HG02970 (cell line): ENCODE data around the gene ITGA11.

Experiments used
- ATAC-seq: cut with Tn5 transposase; IDR thresholded peaks from one replicate; pipeline ENCODE4 v1.9.1; 2021; ENCODE audit warnings: mild to moderate bottlenecking, moderate library complexity, moderate number of reproducible peaks; ENCODE audit not compliant: unreplicated experiment, low FRiP score

Gene ITGA11

GRCh38 chr15:68364028-68364659 is 67.8 kb downstream of the ITGA11 start:
- ATAC-seq, result no peak

GRCh38 chr15:68363353-68363752 is 68.6 kb downstream of the ITGA11 start:
- no peak for ATAC-seq

DNA sequence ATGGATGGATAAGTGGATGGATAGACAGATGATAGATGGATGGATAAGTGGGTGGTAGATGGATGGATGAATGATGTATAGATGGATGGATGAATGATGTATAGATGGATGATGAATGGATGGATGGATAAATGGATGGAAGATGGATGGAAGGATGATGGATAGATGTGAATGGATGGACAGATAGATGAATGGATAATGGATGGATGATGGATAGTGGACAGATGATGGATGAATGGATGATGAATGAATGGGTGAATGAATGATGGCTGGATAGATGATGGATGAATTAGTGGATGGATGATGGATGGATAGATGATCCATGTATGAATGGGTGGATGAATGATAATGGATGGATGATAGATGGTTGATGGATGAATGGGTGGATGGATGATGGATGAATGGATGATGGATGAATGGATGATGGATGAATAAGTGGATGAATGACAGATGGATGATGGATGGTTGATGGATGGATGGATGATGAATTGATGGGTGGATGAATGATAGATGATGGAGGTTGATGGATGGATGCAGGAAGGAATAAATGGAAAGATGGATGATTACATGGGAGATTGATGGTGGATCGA is 69.3 kb downstream of the ITGA11 start:
- ATAC-seq, result no peak

GRCh38 chr15:68360721-68361120 is 71.2 kb downstream of the ITGA11 start:
- ATAC-seq, result no peak

DNA sequence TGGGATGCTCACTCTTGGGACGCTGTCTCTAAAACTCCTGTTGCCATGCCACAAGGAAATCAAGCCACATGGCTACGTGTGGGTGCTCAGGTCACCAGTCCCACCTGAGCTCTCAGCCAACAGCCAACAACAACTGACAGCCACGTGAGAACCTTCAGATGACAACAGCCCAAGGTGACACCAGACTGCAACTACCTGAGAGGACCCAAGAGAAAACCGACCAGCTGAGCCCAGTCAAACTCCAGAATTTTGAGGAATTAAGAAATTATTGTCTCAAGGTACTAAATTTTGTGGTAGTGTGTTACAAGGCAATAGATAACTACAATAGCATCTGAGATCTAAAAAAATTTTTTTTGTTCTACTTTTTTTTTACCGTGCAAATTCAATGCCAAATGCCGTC is 75.2 kb downstream of the ITGA11 start:
- ATAC-seq, result no peak

DNA sequence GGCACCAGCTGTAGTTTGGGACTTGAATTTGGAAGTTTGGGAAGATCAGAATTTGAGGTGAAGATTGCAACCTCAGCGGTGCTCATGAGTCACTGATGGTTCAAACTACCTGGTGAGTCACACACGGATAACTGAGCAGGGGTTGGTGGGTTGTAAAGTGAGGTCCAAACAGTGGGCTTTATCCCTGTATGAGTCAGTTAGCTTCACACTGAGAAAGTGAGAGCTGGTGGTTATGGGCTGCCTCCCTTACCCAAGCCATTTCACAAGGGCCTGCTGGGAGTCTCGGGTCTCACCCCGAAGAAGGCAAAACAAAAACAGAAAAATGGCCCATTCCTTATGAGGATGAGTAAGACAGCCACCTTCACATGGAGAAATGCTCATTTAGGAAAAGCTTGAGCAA is 77.0 kb downstream of the ITGA11 start:
- ATAC-seq, result no peak

- ATAC-seq, result no peak
Observed at GRCh38 chr15:68354268-68354667, 77.7 kb downstream of the ITGA11 start.

DNA sequence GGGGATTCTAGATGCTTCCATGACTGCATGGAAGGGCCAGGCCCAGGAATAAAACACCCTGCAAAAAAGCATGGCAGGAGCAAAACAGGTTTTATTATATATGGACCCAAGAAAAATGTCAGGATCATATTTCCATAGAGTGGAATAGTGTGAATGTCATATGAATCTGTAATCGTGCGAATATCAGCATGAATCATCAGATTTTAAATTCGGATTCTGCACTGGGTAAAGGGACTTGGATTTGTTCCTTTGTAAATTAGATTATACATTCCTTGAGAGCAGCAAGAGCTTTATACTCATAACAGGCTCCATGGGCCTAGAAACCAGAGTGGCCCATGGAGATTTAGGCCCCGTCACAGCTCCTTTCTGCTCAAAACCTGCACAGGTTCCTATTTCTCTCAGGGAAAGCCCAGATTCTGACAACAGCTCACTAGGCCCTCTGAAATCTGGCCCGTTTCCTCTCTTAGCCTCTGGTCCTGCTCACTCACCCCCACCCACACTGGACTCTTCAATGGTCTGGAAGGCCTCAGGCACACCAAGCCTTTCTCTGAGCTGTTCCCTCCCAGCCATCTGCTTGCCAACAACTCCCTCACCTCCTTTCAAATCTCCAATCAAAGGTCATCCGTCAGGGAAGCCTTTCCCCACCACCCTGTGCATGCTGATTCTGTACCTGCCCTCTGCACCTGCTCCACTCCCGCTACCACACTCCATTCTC is 78.4 kb downstream of the ITGA11 start:
- no peak for ATAC-seq

DNA sequence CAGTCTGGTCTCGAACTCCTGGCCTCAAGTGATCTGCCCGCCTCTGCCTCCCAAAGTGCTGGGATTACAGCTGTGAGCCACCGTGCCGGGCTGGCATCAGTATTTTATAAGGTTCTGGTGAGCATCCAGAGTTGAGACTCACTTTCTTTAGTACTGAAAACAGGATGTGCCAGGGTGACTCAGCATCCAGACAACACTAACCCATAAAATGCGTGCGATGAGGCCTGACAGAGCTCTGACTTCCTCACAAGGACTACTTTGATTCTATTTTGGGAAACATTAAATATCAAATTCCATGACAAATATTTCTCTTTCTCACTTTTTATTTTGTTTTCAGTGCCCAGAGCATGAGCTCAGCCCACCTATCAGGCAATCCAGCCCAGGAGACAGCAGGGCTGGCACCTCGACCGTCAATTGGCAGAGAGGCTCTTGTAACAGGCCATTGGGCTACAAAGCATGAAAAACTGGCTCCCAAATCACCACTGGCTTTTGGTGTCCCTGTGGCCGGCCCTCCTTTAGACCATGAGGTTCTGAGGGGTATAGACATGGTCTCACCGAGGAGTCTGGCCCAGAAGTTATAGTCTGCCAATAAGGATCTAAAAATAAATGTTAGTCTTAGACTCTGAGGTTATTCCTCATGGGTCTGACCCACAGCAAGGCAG is 79.4 kb downstream of the ITGA11 start:
- ATAC-seq, result no peak

DNA sequence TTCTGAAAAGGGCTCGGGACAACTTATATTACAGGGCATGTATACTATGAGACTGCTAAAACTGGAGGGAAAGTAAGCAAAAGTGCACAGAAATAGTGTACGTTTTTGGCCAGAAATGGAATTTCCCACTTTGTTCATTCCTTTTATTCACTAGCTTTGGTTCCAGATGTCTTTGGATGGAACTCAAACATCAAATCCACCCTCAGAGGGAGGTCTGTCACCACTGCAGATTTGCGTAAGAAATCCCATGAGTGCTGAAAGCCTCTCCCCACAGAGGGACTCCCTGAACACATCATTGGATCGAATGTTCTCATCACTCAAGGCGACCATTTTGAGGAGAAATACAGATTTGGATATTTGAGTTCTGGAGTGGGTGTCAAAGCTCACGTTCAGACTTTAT is 82.8 kb downstream of the ITGA11 start:
- ATAC-seq, result no peak

DNA sequence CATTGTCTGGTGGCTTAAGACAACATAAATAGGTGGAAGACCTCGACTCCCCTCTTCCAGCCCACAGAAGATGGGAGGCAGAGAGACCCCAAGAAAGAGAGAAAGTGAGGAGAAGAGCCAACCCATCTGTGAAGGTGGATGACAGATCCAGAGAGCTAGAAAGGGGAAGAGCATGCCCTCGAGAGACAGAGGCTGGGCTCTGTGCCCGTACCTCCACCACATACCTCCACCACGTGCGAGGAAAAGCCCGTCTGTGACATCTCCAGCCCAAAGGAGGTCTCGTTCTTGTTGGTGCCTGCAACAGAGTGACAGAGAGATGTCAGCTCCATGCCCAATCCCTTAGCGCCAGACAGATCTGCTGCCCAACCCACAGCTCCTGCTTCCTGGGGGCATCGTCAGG is 83.4 kb downstream of the ITGA11 start:
- ATAC-seq, result no peak

DNA sequence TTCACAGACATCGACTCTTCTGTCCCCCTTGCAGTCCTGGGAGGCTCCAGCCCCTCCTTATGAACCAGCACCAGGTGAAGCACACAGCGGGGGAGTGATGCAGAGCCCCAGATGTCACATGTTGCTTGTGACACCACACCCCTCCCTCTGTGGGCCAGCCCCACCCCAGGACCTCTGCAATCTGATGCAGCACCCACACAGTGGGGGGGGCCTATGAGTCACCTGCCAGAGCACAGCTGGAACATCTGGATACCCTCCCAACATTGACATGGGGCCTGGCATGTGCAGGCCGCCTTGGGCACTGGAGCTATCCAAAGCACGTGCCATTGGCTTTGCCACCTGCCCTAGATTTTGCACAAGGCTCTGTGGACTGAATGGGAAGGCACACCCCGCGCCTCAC is 83.9 kb downstream of the ITGA11 start:
- ATAC-seq, result no peak

DNA sequence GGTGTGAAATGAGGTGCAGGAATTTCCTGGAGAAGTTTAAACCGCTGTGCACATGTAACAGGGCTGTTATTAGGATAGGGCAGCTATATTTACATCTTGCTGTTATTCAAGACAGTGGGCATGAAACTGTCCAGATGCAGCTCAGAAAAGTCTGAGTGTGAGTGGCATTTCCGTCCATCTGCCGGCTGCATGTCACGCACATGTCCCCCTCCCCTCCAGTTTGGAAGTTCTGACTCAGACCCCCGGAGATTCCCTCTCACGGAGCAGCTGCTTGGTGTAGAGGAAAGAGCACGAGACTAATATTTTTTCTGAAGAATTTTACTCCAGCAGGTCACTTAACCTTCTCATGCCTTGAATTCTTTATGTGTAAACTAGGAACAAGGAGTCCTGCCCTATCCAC is 84.6 kb downstream of the ITGA11 start:
- ATAC-seq, result no peak

- ATAC-seq, result no peak
Observed at GRCh38 chr15:68346979-68347378, 85.0 kb downstream of the ITGA11 start.

DNA sequence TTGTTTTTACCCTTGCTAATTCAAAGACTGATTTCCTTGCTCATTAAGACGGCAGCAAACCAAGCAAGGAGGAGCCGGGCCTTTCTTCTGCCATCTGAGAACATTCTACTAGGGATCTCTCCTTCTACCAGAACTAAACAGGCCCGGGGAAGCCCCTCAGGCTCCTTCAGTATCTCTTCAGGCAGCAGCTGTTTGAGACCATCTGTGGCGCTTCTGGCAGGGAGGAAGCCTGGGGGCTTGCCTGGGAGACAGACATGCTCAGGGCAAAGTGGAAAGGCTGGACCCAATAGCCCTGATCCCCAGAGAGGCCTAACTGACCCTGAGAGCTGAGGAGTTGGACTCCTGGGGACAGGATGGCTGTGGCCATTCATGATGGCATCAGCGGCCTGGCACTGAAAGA is 86.5 kb downstream of the ITGA11 start:
- no peak for ATAC-seq

DNA sequence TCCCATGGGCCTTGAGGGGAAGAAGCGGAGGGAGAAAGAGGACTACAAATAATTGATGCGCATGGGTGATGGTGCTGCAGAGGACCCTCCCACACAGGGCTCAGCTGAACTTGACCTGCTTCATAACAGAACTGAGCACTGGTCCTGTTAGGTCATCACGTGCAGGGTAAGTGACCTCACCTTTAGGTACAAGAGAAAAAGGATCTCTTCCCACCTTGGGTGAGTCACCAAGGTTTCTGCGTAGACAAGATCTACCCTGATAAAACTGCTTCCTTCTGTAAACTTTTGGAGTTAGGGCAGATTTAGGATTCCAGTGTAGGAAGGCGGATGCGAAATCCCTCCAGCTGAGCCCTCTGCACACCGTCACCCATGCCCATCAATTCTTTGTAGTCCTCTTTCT is 87.4 kb downstream of the ITGA11 start:
- ATAC-seq, result no peak

DNA sequence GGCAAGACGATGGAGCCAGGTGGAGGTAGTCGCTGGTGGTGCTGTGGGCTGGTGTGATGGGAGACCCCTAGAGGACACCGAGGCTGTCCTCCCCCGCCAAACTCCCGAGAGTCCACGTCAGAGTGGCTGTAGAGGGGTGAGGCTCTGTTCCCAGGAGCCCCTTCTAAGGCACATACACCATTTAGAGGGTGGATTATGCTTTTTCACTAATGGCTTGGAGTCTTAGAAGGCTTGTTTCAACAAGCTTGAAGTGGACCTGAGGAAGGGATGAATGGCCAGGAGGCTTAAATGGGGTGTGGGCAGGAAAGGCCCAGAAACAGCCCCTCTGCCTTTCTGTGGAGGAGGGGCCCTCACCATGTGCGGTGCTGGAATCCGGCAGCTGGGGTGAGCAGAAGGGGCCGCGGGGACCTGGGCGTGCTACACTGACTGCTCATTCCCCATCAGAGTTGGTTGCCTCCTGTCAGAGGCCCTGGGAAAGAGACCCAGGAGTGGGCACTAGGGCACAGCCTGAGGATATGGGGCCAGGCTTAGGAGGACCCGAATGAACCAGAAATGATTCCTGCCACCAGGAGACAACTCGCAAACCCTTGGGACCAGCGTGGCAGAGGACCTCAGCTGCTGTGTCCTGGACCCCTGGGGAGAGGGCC is 88.3 kb downstream of the ITGA11 start:
- ATAC-seq, result no peak

DNA sequence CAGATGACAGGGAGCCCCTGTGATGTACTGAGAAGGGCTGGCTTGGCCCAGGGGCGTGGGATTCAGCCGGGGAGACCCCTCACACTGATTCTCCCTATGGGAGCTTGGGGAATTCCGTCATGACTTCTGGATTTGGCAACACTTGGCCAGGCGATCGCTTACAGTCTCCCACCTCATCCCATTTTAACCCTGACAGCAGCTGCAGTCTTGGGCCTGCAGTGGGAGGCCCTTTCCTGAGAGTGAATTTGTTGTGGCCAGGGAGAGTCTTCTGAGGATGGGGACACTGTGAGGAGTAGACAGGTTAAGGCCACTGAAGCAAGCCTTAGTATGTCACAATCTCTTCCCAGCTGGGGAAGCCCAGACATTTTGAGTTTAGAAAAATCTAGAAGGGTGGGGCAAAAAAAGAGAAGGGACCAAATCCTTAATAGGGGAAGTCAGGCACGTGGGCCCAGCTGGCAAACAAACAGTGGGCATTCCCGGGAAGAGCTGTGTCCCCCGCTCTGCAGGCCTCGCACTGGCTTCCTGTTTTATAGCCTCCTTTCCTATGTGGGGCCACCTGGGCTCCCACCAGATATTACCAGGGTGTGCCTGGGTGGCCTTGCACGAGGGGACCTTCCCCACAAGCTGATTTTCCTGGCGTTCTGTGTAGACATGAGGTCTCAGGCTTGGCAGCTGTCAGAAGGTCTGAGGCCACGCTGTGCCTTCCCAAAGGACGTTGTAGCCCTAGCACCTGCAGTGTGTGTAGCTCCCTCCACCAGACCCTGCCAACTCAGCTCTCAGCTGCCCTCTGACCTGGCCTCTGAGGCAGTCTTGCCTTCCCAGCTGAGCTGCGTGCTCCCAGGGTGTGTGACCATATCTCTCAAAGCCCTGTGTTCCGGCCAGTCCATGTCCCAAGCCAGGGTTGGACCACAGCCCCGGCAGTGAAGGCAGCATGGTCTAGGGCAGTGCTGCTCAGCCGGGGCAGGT is 89.9 kb downstream of the ITGA11 start:
- ATAC-seq, result no peak

- ATAC-seq, result no peak
Observed at GRCh38 chr15:68340726-68341671, 91.0 kb downstream of the ITGA11 start.
